Measurements from ENCODE around the gene LIF.

DNA sequence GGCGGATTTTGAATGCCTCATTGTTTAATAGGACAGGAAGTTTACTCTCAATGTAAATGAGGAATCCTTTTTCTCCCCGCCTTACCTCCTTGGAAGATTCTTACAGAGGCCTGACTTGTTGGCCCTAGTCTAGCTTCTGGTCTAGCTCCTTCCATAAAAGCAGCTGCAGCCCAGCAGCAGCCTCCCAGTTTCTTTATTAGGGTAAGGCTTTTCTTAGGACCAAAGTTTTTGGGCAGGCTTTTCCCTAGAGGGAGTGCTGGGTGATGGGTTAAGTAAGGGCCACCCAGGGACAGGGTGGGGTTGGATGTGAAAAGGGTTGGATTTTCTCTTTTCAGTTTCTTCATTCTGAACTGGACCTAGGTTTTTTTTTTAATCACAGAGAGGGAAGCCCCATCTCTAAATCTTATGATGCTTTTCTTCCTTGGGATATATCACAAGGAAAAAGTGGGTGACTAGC, 49.7 kb downstream of the LIF start:
- no peak for TF ChIP-seq EZH2phosphoT487 (IDR thresholded peaks at IDR 0.05; ENCODE audit: insufficient read depth, low read depth)
- no peak for TF ChIP-seq EZH2 (IDR thresholded peaks at IDR 0.05; ENCODE audit: insufficient read depth, poor library complexity, severe bottlenecking)

Measured in GM23248 (cell line).